Measurements from ENCODE around the gene AMIGO2.
"Not testable (repeated sequence)": the region's sequence is repeated elsewhere in the genome, so short reads cannot be mapped to it uniquely, and the experiment has no call there.

The AMIGO2 gene, protein sequence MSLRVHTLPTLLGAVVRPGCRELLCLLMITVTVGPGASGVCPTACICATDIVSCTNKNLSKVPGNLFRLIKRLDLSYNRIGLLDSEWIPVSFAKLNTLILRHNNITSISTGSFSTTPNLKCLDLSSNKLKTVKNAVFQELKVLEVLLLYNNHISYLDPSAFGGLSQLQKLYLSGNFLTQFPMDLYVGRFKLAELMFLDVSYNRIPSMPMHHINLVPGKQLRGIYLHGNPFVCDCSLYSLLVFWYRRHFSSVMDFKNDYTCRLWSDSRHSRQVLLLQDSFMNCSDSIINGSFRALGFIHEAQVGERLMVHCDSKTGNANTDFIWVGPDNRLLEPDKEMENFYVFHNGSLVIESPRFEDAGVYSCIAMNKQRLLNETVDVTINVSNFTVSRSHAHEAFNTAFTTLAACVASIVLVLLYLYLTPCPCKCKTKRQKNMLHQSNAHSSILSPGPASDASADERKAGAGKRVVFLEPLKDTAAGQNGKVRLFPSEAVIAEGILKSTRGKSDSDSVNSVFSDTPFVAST

GRCh38 chr12:47079468-47079980 lies at the start of gene AMIGO2, which contains the start of gene PCED1B:
AMIGO2 (minus strand) TSS chr12:47079959; CDS start chr12:47079002, 957 bp downstream.
PCED1B (plus strand) TSS chr12:47079621; CDS start chr12:47235064, 155,443 bp downstream.
- DNase-seq = peak; percentile 78

- DNase-seq = no peak
Measured at GRCh38 chr12:47126246-47126645, 46.5 kb upstream of the AMIGO2 start.

DNA sequence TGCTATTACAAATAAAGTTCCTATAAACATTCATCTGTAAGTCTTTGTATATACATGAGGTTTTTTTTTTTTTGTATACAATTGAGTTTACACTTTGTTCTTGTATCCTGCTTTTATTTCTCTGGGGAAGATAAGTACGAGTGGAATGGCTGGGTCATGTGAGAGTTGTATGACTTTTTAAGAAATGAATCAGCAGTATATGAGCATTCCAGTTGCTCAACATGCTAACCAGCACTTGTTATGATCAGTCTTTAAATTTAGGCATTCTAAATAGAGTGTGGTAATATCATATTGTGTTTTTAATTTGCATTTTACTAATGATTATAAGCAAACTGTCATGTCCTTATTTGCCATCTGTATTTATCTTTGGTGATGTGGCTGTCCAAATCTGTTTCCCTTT lies 44.7 kb upstream of the AMIGO2 start:
- peak; percentile 49 for DNase-seq

DNA sequence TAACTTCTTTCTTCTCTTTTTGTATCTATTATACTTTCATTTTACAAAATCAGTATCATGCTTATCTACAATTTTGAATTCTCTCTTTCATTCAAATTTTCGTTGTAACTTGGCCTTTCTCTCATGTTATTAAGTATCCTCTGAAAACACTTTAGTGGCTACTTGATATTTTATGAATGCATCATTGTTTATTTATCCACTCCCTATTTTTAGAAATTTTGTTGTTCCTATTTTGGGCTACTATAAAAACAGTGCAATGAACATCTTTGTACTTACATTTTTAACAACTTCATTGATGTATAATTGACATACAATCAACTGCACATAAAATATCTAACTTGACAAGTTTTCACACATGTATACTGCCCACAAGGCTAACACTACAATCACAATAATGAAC lies 44.0 kb upstream of the AMIGO2 start:
- peak; percentile 18 for DNase-seq

GRCh38 chr12:47122602-47123001 lies 42.8 kb upstream of the AMIGO2 start:
- no peak for DNase-seq

DNA sequence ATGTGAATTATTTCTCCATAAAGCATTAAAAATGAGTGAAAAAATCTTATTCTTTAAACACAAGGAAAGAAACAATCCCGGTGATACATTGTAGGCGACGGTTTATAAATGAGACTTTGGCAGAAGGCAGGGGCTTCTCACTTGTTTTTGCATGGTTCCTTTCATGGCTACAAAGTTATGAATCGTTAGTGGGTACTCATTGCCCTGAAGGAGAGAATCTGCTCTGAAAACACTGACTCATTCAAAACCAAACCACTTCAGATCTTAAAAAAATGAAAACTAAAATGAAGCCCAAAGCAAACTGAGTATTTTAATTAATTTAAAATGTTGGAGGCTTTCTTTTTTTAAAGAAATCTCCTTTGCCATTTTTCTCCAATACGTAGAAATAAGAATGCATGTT lies 41.4 kb upstream of the AMIGO2 start:
- DNase-seq = no peak

DNA sequence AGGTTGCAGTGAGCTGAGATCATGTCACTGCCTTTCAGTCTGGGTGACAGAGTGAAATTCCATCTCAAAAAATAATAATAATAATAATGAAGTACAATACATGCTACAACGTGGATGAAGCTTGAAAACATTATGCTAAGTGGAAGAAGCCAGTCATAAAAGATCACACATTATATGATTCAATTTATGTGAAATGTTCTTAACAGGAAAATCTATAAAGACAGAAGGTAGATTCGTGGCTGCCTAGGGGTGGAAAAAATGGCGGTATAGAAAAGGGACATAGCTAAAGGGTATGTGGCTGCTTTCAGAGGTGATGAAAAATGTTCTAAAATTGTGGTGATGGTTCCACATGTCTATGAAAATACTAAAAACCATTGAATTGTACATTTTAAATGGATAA lies 41.0 kb upstream of the AMIGO2 start:
- no peak for DNase-seq

GRCh38 chr12:47117305-47117704 lies 37.5 kb upstream of the AMIGO2 start:
- not testable (repeated sequence) for DNase-seq

- DNase-seq = no peak
Measured at GRCh38 chr12:47114481-47114892, 34.7 kb upstream of the AMIGO2 start.

DNA sequence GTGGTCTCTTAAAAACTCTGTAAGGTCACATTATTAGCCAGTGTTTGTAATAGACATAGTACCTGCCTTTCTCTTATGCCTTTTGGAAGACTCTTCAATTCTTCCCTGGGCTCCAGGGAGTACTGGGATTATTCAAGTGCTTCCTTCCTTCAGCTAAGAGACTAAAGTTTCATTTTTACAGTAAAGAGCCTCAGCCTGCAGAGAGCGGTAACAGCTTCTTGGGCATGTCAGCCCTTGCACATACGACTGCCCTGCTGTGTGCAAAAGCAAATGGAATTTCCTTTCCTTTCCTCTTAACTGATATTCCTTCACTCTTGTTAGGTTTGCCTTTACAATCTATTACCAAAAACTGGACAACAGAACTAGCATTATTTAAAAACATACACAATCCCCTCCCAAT lies 32.9 kb upstream of the AMIGO2 start:
- no peak for DNase-seq

GRCh38 chr12:47111854-47112253 lies 32.1 kb upstream of the AMIGO2 start:
- no peak for DNase-seq

GRCh38 chr12:47111392-47111778 lies 31.6 kb upstream of the AMIGO2 start:
- DNase-seq = no peak

- no peak for DNase-seq
Measured at GRCh38 chr12:47110718-47111391, 31.1 kb upstream of the AMIGO2 start.

GRCh38 chr12:47110011-47110541 lies 30.3 kb upstream of the AMIGO2 start:
- DNase-seq = no peak

DNA sequence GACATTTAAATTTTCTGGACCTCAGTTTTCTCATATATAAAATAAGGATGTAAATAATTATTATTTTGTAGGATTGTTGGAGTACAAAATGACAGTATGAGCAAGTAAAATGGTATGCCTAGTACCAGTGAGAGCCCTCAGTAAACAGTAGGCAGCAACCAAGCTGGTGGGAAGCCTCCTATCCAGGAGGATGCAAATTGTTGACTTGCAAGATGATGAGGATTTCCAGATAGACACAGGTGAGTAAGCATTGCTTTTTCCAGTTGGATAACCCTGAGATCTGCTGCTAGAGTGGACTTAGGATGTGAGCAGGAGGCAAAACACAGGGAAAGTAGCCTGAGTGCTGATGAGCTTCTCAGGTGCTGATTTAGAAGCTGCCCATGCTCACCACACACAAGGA lies 28.2 kb upstream of the AMIGO2 start:
- no peak for DNase-seq

DNA sequence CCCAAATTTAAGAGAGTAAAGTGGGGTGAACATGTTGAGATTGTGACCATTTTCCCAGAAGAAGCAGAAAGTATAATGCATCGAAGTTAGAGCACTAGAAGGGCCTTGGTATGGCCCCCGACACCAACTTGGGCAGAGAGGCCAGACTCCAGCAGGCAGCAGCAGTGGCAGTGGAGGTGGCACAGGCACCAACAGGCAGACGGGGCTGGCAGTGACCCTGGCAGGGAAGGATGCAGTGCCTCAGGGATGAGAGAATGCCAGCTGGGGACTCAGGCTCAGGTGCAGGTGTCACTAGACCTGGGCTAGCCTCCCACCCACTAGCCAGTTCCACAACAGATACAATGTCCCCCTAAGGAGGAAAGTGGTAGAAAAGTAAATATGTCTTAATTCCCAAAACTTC lies 27.7 kb upstream of the AMIGO2 start:
- no peak for DNase-seq

- no peak for DNase-seq
Measured at GRCh38 chr12:47105914-47106674, 26.3 kb upstream of the AMIGO2 start.

GRCh38 chr12:47102845-47103651 lies 23.3 kb upstream of the AMIGO2 start:
- peak; percentile 80 for DNase-seq

DNA sequence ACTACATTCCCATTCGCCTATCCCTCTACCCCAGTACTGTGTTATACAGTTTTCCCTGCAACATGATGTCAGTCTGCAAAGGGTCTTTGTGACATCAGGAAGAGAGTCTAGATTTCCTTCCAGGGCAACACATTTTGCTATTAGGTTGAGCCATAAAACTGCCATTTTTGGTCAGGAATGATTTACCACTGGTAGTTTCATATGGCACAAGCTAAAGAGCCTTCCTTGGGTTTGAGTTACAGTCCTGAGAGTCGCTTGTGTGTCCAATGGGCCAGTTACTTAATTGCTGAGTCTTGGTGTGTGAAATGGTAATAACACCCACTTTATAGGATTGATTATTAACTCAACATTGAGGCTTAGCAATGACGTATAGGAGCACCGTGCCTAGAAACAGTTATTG lies 22.6 kb upstream of the AMIGO2 start:
- DNase-seq = no peak

DNA sequence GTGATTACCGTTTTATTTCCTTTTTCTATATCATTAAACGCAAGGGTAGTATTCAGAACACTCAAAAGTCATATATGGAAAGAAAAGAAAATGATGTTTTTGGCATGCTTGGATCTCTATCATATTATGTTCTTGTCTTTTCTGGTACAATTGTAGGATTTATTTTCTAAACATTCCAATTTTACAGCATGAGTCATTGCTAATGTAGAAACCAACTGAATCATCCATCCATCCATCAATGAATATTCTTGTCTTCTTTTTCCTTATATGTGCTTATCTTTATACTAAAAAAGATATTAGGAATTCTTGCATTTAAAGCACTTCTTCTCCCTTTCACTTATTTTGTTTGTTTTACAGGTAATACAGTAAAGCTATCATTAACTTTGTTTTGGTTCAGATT lies 20.4 kb upstream of the AMIGO2 start:
- DNase-seq = peak; percentile 44

GRCh38 chr12:47099610-47100009 lies 19.9 kb upstream of the AMIGO2 start:
- no peak for DNase-seq

DNA sequence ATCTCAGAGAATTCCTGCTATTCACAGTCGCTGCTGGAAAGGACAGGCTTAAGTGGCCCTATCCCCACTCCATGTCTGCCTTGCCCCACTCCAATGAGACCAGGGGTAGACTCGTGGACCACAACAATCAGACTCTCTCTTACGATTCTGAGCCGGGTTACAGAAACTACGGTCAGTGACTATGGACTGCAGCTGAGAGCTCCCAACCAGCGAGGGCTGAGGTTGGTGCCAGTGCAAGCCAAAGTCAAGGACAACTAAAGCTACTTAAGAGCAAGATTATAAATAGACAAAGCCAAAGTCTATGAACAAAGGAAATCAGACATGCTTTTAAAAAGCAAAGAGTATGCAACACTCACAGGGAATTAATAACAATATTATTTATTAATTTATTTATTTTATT lies 18.3 kb upstream of the AMIGO2 start:
- DNase-seq = no peak
